Measurements from ENCODE around the gene BTBD19. TPM values are rescaled to one million over a fixed set of nuclear protein-coding genes. Genes with fewer than 3 reads are reported as not detected.

The BTBD19 gene
- total and polyA plus RNA-seq, 2 of the 4 experiments (the other 2 are of a cell fraction): 0.90 to 17.2 TPM

DNA sequence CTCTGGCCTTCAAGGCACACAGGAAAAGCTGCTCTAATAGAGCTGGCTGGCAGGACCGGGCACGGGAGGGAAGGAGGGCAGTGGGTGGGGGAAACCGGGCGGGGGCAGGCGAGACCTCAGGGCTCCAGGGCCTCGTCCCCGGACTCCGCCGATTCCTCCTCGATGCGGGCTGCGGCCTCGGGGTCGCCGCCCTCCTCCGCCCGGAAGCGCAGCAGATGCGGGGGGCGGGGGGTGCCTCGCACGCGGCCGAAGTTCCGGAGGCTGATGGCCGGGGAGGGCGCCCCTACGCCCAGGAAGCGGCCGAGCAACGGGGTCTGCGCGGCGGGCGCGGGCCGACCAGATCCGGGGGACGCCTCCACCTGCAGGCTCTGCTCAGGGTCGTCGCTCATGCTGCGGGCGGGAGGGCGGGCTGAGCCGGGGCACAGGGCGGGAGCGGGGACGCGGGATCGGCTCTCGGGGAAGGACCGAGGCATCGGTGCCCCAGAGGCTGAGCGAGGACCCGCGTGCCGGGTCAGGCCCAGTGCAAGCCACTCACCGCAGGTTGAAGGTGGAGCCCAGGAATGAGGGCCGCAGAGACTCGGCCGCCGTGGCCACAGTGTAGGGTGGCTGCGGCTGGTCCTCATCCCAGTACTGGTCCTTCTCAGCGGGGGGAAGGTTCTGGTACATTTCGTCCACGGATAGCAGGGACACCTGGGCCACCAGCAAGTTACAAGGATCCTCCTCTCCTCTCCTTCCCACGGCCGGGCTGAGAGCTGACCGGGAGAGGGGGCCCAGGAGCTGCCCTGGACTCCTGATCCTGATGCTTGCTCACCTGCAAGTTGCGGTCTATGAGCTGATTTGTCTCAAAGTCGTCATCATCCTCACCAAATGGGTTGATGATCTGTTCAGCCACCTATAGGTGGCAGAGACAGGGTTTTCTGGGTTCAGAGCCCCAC, 24.0 kb upstream of the BTBD19 start:
- in situ Hi-C loops (cut with MboI; ENCODE audit: low sequenced_read_pairs): no loop called here
- no peak overlapping the region for H3K9ac ChIP-seq (ENCODE audit: low read depth, low read length)
- WGBS, 2 experiments (ENCODE audit: extremely low coverage in 2 of 2, insufficient read length in 1 of 2): 3% methylated on average over 6 of the region's 71 CpGs; no CpG with 5 or more reads in 1 of the 2 experiments
- peak overlapping the region; percentile 38; the same call in 1 of the 2 replicates for H3K4me2 ChIP-seq (ENCODE audit: low read depth, low read length)
- peak overlapping the region; percentile 91 for H4K5ac ChIP-seq (ENCODE audit: low read depth, low read length)
- H3K4ac ChIP-seq (ENCODE audit: low read depth, low read length): no peak overlapping the region
- no peak overlapping the region for H2BK5ac ChIP-seq (ENCODE audit: low read depth, low read length, poor library complexity, severe bottlenecking)
- BruUV-seq (replicated peaks): no TSS peak
- H3K27ac ChIP-seq (ENCODE audit: insufficient read depth, low read length): no peak overlapping the region
- H3K9me3 ChIP-seq (ENCODE audit: control insufficient read depth, insufficient read depth, low read length): no peaks in the 10 kb centered on the region
- H4K91ac ChIP-seq (ENCODE audit: insufficient read depth, low read depth, low read length): no peak overlapping the region; the same call in 1 of the 2 replicates
- H3K23ac ChIP-seq (ENCODE audit: low read depth, low read length): 0 out of 2 replicates have a peak overlapping the region, but pooled peaks have one; percentile 42
- intact Hi-C loops (cut with micrococcal nuclease): no loop called here
- H3K4me1 ChIP-seq (ENCODE audit: control insufficient read depth, insufficient read depth, low read length): peaks cover 8% of the 10 kb centered on the region; the same call in 1 of the 2 replicates
- peaks cover 8% of the 10 kb centered on the region; the same call in 1 of the 2 replicates for H3K9me1 ChIP-seq (ENCODE audit: insufficient read depth, low read length)
- peak overlapping the region; percentile 77 for H2AFZ ChIP-seq (replicated peaks; ENCODE audit: low read length, poor library complexity)
- peaks cover 0 to 18% of the 10 kb centered on the region in 2 experiments; a peak in 2 of 4 replicates for H3K79me1 ChIP-seq (ENCODE audit: low read depth in 1 of 2, low read length in 2 of 2)
- no peak overlapping the region; the same call in 1 of the 2 replicates for H3K4me3 ChIP-seq (ENCODE audit: insufficient read depth, low read depth, low read length)
- dilution Hi-C loops (cut with HindIII; ENCODE audit: low sequenced_read_pairs, unreplicated experiment): no loop called here
- H3K56ac ChIP-seq (ENCODE audit: extremely low read depth, insufficient read depth, low read length): no peak overlapping the region
- peaks cover 15% of the 10 kb centered on the region for H3K36me3 ChIP-seq (ENCODE audit: control insufficient read depth, insufficient read depth, low read length)
- DNase-seq (no peak), ATAC-seq (ENCODE audit: low read depth) (peak; percentile 11)
- no peak overlapping the region for H2BK120ac ChIP-seq (ENCODE audit: low read depth, low read length)
- CTCF ChIA-PET: interaction anchor here (0.6 kb wide), 1 partner anchor 185 kb away, joined by 11 read pairs; no protein-coding TSS in a partner anchor
- POLR2A ChIA-PET (ENCODE audit: unreplicated experiment): interaction anchor here (0.5 to 1.3 kb wide), 2 partner anchors 9 to 195 kb away, joined by 5 to 13 read pairs; no protein-coding TSS in a partner anchor
- H2BK15ac ChIP-seq (ENCODE audit: low read depth, low read length): no peak overlapping the region
- peak overlapping the region; percentile 66 for H2AK9ac ChIP-seq (replicated peaks; ENCODE audit: low read depth, low read length, poor library complexity)
- 0 out of 2 replicates have a peak overlapping the region, but pooled peaks have one; percentile 43 for H2AK5ac ChIP-seq (ENCODE audit: low read depth, low read length)
- H3K27me3 ChIP-seq (ENCODE audit: control insufficient read depth, insufficient read depth, low read length): no peaks in the 10 kb centered on the region; the same call in 1 of the 2 replicates
- no peak overlapping the region for H2BK20ac ChIP-seq (ENCODE audit: low read depth, low read length)
- peak overlapping the region; percentile 33 to 82; a peak in 2 of 4 replicates for H4K8ac ChIP-seq (ENCODE audit: low read depth in 2 of 2, low read length in 2 of 2)
- H3K14ac ChIP-seq (replicated peaks; ENCODE audit: low read depth, low read length): no peak overlapping the region
- peak overlapping the region; percentile 7; the same call in 1 of the 2 replicates for H3K18ac ChIP-seq (ENCODE audit: low read depth, low read length)
- H4K20me1 ChIP-seq (ENCODE audit: insufficient read depth, low read length): 0 out of 2 replicates have a peak, but pooled peaks cover 15% of the 10 kb centered on the region
- TF ChIP-seq RAD21 (IDR thresholded peaks at IDR 0.05; ENCODE audit: low read length) (no peak), NFE2L2 (IDR thresholded peaks at IDR 0.05; ENCODE audit: low read depth, low read length) (no peak), RFX5 (IDR thresholded peaks at IDR 0.05; ENCODE audit: low read depth, low read length) (no peak), SMC3 (IDR thresholded peaks at IDR 0.05; ENCODE audit: low read depth, low read length) (no peak), MXI1 (IDR thresholded peaks at IDR 0.05; ENCODE audit: borderline replicate concordance, low read depth, low read length) (no peak), CHD1 (IDR thresholded peaks at IDR 0.05; ENCODE audit: low read depth, low read length) (no peak), BHLHE40 (IDR thresholded peaks at IDR 0.05; ENCODE audit: low read depth, low read length) (no peak), RCOR1 (IDR thresholded peaks at IDR 0.05; ENCODE audit: insufficient replicate concordance, low read length) (no peak), POLR2A (IDR thresholded peaks at IDR 0.05; ENCODE audit: low read depth, low read length) (no peak), MAZ (IDR thresholded peaks at IDR 0.05; ENCODE audit: borderline replicate concordance, low read depth, low read length) (no peak), CTCF (conservative IDR thresholded peaks at IDR 0.05; ENCODE audit: low read depth, low read length) (no peak)
- TF ChIP-seq, protein P1, sequence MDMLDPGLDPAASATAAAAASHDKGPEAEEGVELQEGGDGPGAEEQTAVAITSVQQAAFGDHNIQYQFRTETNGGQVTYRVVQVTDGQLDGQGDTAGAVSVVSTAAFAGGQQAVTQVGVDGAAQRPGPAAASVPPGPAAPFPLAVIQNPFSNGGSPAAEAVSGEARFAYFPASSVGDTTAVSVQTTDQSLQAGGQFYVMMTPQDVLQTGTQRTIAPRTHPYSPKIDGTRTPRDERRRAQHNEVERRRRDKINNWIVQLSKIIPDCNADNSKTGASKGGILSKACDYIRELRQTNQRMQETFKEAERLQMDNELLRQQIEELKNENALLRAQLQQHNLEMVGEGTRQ (IDR thresholded peaks at IDR 0.05; ENCODE audit: low read depth, low read length): no peak

All from IMR-90 (cell line).